ENCODE data around the gene MYPN.
"Not testable (repeated sequence)": the region's sequence is repeated elsewhere in the genome, so short reads cannot be mapped to it uniquely, and the experiment has no call there.

The MYPN gene

DNA sequence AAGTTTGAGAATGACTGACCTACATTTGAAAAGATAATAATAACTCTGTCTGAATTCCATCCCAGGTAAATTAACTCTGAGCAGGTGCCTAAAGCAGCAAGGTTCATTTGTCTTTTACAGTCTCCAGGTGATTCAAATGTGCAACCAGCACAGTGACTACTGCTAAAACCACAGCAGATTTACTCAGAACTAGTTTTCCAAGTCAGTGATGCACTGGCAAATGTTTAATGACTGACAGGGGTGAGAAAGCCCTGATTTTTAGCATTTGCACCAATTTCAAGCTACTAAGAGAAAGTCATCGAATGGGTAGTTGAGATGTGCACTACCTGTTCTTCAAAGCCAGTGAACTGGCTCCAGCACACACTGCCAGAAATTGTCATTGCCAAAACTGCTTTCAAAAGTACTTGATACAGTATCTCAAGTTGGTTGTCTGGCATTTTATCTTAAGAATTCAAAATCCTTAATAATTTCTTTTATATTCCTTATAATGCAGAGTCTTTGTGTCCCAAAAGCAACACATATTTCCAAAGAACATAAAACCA lies 62.3 kb downstream of the MYPN start:
- no peak for DNase-seq (ENCODE audit: low read depth in 2 of 2)

DNA sequence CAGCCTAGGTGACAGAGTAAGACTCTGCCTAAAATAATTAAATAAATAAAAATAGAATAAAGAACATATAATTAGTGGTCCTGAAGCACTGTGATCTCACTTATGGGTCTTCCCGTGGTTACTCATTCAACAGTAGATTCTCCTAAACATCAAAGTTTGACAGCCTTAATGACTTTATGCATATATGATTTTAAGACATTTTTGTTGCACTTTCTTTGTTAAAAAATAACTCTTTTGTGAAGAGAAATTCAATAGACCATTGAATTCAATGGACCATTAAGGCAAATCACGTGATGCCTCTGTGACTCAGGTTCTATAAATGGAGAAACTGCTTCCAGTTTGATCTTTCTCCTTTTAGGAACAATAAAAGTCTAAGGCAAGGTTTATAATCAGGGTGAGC lies 63.0 kb downstream of the MYPN start:
- DNase-seq (ENCODE audit: low read depth in 2 of 2) = no peak

- DNase-seq (ENCODE audit: low read depth in 2 of 2) = no peak
Observed at GRCh38 chr10:68175949-68176348, 66.7 kb downstream of the MYPN start.

DNA sequence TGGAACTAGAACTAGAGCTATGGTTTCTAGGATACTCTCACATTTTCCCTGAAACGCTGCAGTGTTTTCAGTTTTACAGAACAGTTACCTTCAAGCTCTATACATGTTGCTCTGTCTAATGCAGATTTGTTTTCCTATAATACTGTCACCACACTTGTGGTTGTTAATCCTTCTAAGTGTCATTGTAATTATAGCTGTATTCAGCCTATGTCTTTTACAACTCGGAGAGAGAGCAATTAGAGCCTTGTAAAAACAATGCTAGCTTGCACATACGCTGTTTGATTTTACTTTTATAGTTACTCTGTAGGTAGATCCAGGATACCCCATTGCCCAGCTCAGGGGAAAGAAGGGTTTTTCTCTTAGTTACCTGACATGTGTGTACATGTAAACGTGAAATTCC lies 67.5 kb downstream of the MYPN start:
- DNase-seq (ENCODE audit: low read depth in 2 of 2) = no peak

DNA sequence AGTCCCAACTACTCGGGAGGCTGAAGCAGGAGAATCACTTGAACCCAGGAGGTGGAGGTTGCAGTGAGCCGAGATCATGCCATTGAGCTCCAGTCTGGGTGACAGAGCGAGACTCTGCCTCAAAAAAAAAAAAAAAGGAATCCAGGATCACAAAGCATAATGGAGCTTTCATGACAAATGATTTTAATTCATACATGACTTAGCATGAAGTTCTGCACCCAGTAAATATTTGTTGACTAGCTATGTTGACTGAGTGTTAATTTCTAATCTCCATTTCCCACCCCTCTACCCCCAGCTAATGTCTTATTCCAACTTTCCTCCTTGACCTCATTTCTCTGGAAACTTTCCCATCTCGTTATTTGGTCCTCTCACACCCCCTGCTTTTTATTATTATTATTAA lies 69.3 kb downstream of the MYPN start:
- DNase-seq (ENCODE audit: low read depth in 2 of 2) = no peak

GRCh38 chr10:68179016-68179415 lies 69.7 kb downstream of the MYPN start:
- DNase-seq (ENCODE audit: low read depth in 2 of 2) = no peak

DNA sequence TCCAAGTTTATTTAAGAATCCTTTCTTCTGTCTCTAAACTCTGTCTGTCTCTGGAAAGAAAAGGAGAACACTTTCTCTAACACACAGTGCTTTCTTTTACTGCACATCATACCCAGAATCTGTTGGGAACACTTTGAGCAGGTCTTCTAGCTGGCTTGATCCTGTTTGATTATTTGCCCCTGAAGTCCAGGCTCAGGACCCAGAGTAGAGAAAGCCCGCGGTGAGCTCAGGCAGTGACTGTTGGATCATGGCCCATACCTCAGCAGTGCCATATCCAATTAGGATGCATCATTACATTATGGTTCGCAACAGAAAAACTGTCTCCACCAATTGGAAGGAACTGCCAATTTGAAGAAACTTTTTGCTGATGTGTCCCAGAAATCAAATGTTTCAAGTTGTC lies 71.2 kb downstream of the MYPN start:
- no peak for DNase-seq (ENCODE audit: low read depth in 2 of 2)

DNA sequence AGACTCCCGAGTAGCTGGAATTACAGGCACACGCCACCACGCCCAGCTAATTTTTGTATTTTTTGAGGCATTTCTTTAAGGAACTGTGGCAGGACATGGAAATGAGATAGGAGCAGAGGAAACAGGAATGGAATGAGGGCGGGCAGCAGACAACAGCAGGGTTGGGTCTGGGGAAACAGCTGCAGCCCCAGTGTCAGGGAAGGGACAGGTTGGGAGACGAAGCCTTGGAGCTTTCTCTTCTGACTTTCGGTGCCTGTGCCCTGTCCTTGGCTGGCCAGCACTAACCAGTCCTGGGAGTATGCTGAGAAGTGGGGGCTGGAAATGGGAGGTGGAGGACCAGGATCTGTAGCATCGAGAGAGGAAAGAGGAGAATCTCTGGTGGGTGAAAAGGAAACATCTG lies 75.3 kb downstream of the MYPN start:
- no peak for DNase-seq (ENCODE audit: low read depth in 2 of 2)

DNA sequence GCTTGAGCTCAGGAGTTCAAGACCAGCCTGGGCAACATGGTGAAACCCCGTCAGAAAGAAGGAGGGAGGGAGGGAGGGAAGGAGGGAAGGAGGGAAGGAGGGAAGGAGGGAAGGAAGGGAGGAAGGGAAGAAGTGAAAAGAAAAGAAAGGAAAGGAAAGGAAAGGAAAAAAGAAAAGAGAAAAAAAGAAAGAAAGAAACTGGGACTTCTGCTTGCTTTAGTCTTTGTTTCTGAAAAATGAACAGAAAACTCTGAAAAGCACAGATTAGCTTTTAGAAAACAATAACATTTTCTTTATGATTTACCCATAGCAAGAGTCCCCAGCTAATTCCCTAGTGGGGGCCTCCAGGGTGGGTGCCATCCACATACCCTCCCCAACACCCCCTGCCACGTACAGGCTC lies 75.8 kb downstream of the MYPN start:
- no peak for DNase-seq (ENCODE audit: low read depth in 2 of 2)

DNA sequence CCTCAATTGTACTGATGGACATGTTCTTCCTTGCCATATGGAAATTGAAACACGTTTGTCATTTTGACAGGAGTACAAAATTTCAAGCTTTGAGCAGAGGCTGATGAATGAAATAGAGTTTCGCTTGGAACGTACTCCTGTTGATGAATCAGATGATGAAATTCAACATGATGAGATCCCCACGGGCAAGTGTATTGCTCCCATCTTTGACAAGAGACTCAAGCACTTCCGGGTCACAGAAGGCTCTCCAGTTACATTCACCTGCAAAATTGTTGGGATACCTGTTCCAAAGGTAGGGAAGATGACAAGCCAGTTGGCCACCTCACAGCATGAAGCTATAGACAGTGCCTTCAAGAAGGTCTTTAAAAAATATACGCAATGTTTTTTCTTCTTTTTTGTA lies 79.5 kb downstream of the MYPN start:
- no peak for DNase-seq (ENCODE audit: low read depth in 2 of 2)

- DNase-seq (ENCODE audit: low read depth in 2 of 2) = no peak
Observed at GRCh38 chr10:68192113-68192512, 82.8 kb downstream of the MYPN start.

DNA sequence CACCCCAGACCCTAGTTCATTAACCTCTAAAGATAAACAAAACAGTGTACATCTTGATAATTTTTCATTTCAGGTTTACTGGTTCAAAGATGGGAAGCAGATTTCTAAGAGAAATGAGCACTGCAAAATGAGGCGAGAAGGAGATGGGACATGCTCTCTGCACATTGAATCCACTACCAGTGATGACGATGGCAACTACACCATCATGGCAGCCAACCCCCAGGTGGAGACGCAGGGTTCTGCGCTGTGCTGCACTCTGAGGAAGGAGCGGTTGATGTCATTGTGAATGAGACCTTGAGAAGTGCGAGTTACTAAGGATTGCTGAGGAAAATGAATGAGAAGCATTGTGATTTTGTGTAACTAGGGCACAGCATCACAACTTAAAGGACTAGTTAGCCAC lies 85.0 kb downstream of the MYPN start:
- DNase-seq (ENCODE audit: low read depth in 2 of 2) = no peak

DNA sequence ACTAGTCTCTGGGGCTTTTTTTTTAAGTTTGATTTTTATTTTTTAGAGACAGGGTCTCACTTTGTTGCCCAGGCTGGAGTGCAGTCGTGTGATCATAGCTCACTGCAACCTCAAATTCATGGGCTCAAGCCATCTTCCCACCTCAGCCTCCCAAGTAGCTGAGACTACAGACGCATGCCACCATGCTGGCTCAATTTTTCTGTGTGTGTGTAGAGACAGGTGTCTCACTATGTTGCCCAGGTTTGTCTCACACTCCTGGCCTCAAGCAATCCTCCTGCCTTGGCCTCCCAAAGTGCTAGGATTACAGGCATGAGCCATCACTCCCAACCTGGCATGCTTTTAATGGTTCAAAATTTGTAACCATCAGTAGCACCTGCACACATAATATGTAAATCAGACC lies 86.5 kb downstream of the MYPN start:
- DNase-seq (ENCODE audit: low read depth in 2 of 2) = not testable (repeated sequence)

GRCh38 chr10:68196701-68197100 lies 87.4 kb downstream of the MYPN start:
- no peak for DNase-seq (ENCODE audit: low read depth in 2 of 2)

DNA sequence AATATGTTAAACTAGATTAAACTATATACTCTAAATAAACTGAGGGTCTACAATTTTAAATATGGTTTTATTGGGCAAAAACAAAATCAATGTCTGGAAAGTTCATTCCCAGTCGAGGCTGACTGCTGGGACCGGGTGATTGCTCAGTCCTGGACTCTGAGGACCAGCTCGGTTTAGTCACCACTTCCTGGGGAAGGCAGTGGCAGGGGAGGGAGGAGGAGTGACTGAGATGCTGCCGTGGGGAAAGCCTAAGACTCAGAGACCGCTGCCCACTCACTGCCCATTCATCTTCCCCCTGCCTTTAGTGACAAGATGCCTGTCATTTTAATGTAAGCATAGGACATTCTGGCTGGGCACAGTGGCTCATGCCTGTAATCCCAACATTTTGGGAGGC lies 93.7 kb downstream of the MYPN start:
- no peak for DNase-seq (ENCODE audit: low read depth in 2 of 2)

- DNase-seq (ENCODE audit: low read depth in 2 of 2) = no peak
Observed at GRCh38 chr10:68208424-68209042, 99.2 kb downstream of the MYPN start.

- no peak for DNase-seq (ENCODE audit: low read depth in 2 of 2)
Observed at GRCh38 chr10:68211669-68212068, 102.4 kb downstream of the MYPN start.

- DNase-seq (ENCODE audit: low read depth in 2 of 2) = no peak
Observed at GRCh38 chr10:68212721-68213352, 103.5 kb downstream of the MYPN start.

DNA sequence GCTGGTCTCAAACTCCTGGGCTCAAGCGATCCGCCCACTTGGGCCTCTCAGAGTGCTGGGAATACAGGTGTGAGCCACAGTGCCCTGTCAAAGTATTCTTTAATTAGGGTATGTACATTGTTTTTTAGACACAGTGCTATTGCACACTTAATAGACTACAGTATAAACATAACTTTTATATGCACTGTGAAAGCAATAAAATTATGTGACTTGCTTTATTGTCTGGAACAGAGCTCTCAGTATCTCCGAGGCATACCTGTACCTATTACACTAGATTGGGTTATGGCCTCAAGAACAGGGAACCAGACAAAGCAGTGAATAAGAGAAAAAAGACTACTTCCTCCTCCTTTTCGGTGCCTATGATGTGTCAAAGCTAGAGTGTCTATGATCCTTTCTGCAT lies 109.5 kb downstream of the MYPN start:
- no peak for DNase-seq (ENCODE audit: low read depth in 2 of 2)

DNA sequence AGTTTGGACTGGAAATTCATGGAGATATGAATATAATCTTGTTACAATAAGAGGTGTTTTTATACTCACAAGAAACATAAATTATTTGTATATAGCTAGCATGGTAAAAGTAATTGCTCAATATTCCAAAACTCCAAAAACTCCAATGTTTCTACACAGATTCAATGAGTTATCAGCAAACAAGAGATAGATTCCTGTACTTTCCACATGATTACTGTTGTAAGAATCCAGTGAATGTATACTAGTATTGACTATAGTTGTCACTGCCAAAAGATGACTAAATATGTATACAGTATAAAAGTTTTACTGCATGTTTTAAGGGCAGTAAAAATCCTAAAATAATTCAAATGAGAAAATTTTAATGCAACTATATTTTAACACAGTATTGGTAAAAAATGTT lies 111.9 kb downstream of the MYPN start:
- no peak for DNase-seq (ENCODE audit: low read depth in 2 of 2)

DNA sequence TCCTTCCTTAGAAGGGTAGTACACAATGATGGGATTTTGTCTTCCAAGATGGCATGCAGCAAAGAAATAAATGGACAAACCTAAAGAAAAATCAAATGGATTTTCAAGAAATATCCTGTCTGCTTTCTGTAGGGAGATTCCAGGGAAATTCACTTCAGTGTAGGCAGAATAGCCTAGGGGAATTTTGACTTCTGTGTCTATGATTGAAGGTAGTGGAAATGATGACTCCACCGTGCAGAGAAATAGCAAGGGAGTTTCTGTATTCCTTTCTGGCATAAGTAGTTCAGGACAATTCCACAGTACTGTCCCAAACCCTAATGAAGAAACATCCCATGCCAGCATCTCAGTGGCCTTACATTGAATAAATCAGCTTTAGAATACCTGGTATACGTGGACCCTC lies 113.1 kb downstream of the MYPN start:
- no peak for DNase-seq (ENCODE audit: low read depth in 2 of 2)

GRCh38 chr10:68223535-68224165 lies 114.4 kb downstream of the MYPN start:
- no peak for DNase-seq (ENCODE audit: low read depth in 2 of 2)

DNA sequence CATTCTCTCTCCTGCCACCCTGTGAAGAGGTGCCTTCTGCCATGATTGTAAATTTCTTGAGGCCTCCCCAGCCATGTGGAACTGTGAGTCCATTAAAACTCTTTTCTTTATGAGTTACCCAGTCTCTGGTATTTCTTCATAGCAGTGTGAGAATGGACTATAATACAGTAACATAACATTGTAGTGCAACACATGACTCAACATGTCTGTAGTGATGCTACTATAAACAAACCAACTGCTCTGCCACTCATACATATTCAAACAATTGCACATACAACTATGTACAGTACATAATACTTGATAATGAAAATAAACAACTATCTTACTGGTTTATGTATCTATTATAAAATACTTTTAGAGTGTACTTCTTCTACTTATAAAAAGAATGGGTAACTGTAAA lies 115.5 kb downstream of the MYPN start:
- DNase-seq (ENCODE audit: low read depth in 2 of 2) = no peak
